ENCODE results near the gene RBM10. TPM values are rescaled to one million over a fixed set of nuclear protein-coding genes. Genes with fewer than 3 reads are reported as not detected.

The RBM10 gene
- total and polyA plus RNA-seq, 2 experiments from 2014 or later, result 26.4 to 29.2 TPM

DNA sequence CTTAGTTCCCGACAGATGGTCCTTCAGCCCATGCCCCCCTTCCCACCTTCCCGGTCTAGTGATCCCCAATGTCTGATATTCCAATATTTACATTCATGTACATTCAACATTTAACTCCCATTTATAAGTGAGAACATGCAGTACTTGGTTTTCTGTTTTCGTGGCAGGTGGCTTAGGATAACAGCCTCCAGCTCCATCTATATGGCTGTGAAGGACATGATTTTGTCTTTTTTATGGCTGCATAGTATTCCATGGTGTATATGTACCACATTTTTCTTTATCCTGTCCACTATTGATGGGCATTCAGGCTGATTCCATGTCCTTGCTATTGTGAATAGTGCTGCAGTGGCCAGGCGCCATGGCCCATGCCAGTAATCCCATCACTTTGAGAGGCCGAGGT lies 13.8 kb downstream of the RBM10 start:
- WGBS (ENCODE audit: low lambda C conversion rate, missing lambda C conversion rate), result 94% methylated on average over 5 of the region's 5 CpGs
- H3K27ac ChIP-seq, result no peak overlapping the region
- no peaks in the 10 kb centered on the region for H3K9me2 ChIP-seq (replicated peaks; ENCODE audit: insufficient read depth)
- peaks cover 55% of the 10 kb centered on the region for H3K79me2 ChIP-seq
- H3K9me3 ChIP-seq (ENCODE audit: low read depth), result no peaks in the 10 kb centered on the region
- H3K36me3 ChIP-seq (replicated peaks; ENCODE audit: insufficient read depth, low read depth), result no peaks in the 10 kb centered on the region
- no peak overlapping the region for H3K4me3 ChIP-seq
- H3K27me3 ChIP-seq, result no peaks in the 10 kb centered on the region
- no peaks in the 10 kb centered on the region for H3K4me1 ChIP-seq (ENCODE audit: insufficient read depth)
- no peak overlapping the region for H3K4me2 ChIP-seq
- no peak overlapping the region for H2AFZ ChIP-seq
- peaks cover 4% of the 10 kb centered on the region for H4K20me1 ChIP-seq (ENCODE audit: insufficient read depth, poor library complexity, severe bottlenecking)
- TF ChIP-seq EZH2phosphoT487 (IDR thresholded peaks at IDR 0.05; ENCODE audit: low read depth, severe bottlenecking, unreplicated experiment) (no peak), EZH2 (IDR thresholded peaks at IDR 0.05; ENCODE audit: borderline replicate concordance) (no peak)
- TF ChIP-seq, protein P1, sequence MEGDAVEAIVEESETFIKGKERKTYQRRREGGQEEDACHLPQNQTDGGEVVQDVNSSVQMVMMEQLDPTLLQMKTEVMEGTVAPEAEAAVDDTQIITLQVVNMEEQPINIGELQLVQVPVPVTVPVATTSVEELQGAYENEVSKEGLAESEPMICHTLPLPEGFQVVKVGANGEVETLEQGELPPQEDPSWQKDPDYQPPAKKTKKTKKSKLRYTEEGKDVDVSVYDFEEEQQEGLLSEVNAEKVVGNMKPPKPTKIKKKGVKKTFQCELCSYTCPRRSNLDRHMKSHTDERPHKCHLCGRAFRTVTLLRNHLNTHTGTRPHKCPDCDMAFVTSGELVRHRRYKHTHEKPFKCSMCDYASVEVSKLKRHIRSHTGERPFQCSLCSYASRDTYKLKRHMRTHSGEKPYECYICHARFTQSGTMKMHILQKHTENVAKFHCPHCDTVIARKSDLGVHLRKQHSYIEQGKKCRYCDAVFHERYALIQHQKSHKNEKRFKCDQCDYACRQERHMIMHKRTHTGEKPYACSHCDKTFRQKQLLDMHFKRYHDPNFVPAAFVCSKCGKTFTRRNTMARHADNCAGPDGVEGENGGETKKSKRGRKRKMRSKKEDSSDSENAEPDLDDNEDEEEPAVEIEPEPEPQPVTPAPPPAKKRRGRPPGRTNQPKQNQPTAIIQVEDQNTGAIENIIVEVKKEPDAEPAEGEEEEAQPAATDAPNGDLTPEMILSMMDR (IDR thresholded peaks at IDR 0.05; ENCODE audit: poor library complexity), result no peak
- DNase-seq (ENCODE audit: low spot score), result no peak

DNA sequence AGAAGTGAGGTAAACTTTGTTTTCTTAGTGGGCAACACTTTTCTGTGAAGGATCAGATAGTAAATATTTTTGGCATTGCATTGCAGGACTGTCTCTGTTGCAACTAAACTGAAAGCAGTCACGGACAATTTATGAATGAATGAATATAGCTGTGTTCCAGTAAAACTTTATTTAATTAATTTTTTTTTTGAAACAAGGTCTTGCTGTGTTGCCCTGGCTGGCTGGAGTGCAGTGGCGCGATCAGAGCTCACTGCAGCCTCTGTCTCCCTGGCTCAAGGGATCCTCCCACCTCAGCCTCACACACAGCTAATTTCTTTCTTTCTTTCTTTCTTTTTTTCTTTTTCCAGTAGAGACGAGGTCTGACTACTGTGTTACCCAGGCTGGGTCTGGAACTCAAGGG lies 15.8 kb downstream of the RBM10 start:
- Histone ChIP-seq H3K4me1 (ENCODE audit: insufficient read depth) (no peaks in the 10 kb centered on the region), H3K36me3 (replicated peaks; ENCODE audit: insufficient read depth, low read depth) (no peaks in the 10 kb centered on the region), H3K4me2 (no peak overlapping the region), H3K9me3 (ENCODE audit: low read depth) (no peaks in the 10 kb centered on the region), H3K27ac (no peak overlapping the region), H3K27me3 (no peaks in the 10 kb centered on the region), H3K4me3 (no peak overlapping the region), H4K20me1 (ENCODE audit: insufficient read depth, poor library complexity, severe bottlenecking) (peaks cover 4% of the 10 kb centered on the region), H3K9me2 (replicated peaks; ENCODE audit: insufficient read depth) (no peaks in the 10 kb centered on the region), H2AFZ (no peak overlapping the region), H3K79me2 (peaks cover 55% of the 10 kb centered on the region)
- WGBS (ENCODE audit: low lambda C conversion rate, missing lambda C conversion rate), result 79% methylated on average over 4 of the region's 4 CpGs
- DNase-seq (ENCODE audit: low spot score), result no peak
- TF ChIP-seq EZH2phosphoT487 (IDR thresholded peaks at IDR 0.05; ENCODE audit: low read depth, severe bottlenecking, unreplicated experiment) (no peak), EZH2 (IDR thresholded peaks at IDR 0.05; ENCODE audit: borderline replicate concordance) (no peak)
- TF ChIP-seq, protein P1 (IDR thresholded peaks at IDR 0.05; ENCODE audit: poor library complexity), result no peak

GRCh38 chrX:47162927-47163583 lies 18.0 kb downstream of the RBM10 start:
- Histone ChIP-seq H4K20me1 (ENCODE audit: insufficient read depth, poor library complexity, severe bottlenecking) (peaks cover 4% of the 10 kb centered on the region), H2AFZ (no peak overlapping the region), H3K79me2 (peaks cover 58% of the 10 kb centered on the region), H3K4me1 (ENCODE audit: insufficient read depth) (no peaks in the 10 kb centered on the region), H3K9me2 (replicated peaks; ENCODE audit: insufficient read depth) (no peaks in the 10 kb centered on the region), H3K4me2 (no peak overlapping the region), H3K9me3 (ENCODE audit: low read depth) (no peaks in the 10 kb centered on the region), H3K4me3 (no peak overlapping the region), H3K27me3 (no peaks in the 10 kb centered on the region), H3K27ac (no peak overlapping the region), H3K36me3 (replicated peaks; ENCODE audit: insufficient read depth, low read depth) (no peaks in the 10 kb centered on the region)
- TF ChIP-seq, protein P1 (IDR thresholded peaks at IDR 0.05; ENCODE audit: poor library complexity), result no peak
- TF ChIP-seq EZH2phosphoT487 (IDR thresholded peaks at IDR 0.05; ENCODE audit: low read depth, severe bottlenecking, unreplicated experiment) (no peak), EZH2 (IDR thresholded peaks at IDR 0.05; ENCODE audit: borderline replicate concordance) (no peak)
- no peak for DNase-seq (ENCODE audit: low spot score)
- WGBS (ENCODE audit: low lambda C conversion rate, missing lambda C conversion rate), result 87% methylated on average over 5 of the region's 5 CpGs

Data from hepatocyte (in vitro differentiated cells).